ENCODE measurements around the gene PLEKHG3.

The PLEKHG3 gene

GRCh38 chr14:64766430-64767151 is 62.4 kb downstream of the PLEKHG3 start:
- DNase-seq, result no peak

- DNase-seq, result no peak
These were observed 63.2 kb downstream of the PLEKHG3 start for GRCh38 chr14:64767215-64767964.

GRCh38 chr14:64768401-64769095 is 64.3 kb downstream of the PLEKHG3 start:
- DNase-seq, result no peak

- DNase-seq, result no peak
These were observed 65.1 kb downstream of the PLEKHG3 start for GRCh38 chr14:64769096-64770020.

- DNase-seq, result no peak
These were observed 66.5 kb downstream of the PLEKHG3 start for GRCh38 chr14:64770751-64771150.

GRCh38 chr14:64771161-64771560 is 66.9 kb downstream of the PLEKHG3 start:
- no peak for DNase-seq

- peak; percentile 12 for DNase-seq
These were observed 68.2 kb downstream of the PLEKHG3 start for GRCh38 chr14:64772397-64772950.

- no peak for DNase-seq
These were observed 68.8 kb downstream of the PLEKHG3 start for GRCh38 chr14:64773046-64773445.

GRCh38 chr14:64773577-64773976 is 69.4 kb downstream of the PLEKHG3 start:
- peak; percentile 14 for DNase-seq

- DNase-seq, result no peak
These were observed 70.0 kb downstream of the PLEKHG3 start for GRCh38 chr14:64774272-64774671.

GRCh38 chr14:64775081-64775777 is 71.0 kb downstream of the PLEKHG3 start:
- DNase-seq, result no peak

- no peak for DNase-seq
These were observed 73.2 kb downstream of the PLEKHG3 start for GRCh38 chr14:64777461-64777860.

GRCh38 chr14:64778104-64778754 is 74.0 kb downstream of the PLEKHG3 start:
- DNase-seq, result no peak

- no peak for DNase-seq
These were observed 75.2 kb downstream of the PLEKHG3 start for GRCh38 chr14:64779472-64779871.

- DNase-seq, result no peak
These were observed 78.0 kb downstream of the PLEKHG3 start for GRCh38 chr14:64782196-64782595.

GRCh38 chr14:64784006-64784405 is 79.8 kb downstream of the PLEKHG3 start:
- DNase-seq, result no peak

- no peak for DNase-seq
These were observed 82.3 kb downstream of the PLEKHG3 start for GRCh38 chr14:64786296-64787149.

GRCh38 chr14:64787619-64788018 is 83.4 kb downstream of the PLEKHG3 start:
- no peak for DNase-seq

- DNase-seq, result peak; percentile 82
These were observed 84.5 kb downstream of the PLEKHG3 start for GRCh38 chr14:64788706-64789105.

- DNase-seq, result no peak
These were observed 85.5 kb downstream of the PLEKHG3 start for GRCh38 chr14:64789696-64790095.
